HL-60 (cell line): ENCODE results near the gene WDR83.
"Not testable (repeated sequence)": the region's sequence is repeated elsewhere in the genome, so short reads cannot be mapped to it uniquely, and the experiment has no call there.

Source experiments
- DNase-seq, 2 experiments: peaks; one replicate each; pipeline ENCODE4 v3.0.0-alpha.2; 2010 to 2020; ENCODE audit warnings: low read depth in 1 of 2, low spot score in 1 of 2
- H3K27ac ChIP-seq: fragments of 250-450 bp; sonication (Bioruptor Pico); replicated peaks from 2 replicates; pipeline ENCODE4 v1.5.1; 2020; ENCODE audit warnings: mild to moderate bottlenecking, moderate library complexity
- H3K27me3 ChIP-seq: fragments of 250-450 bp; sonication (Bioruptor Pico); 2 replicates; pipeline ENCODE4 v1.5.1; 2021; ENCODE audit warnings: mild to moderate bottlenecking, moderate library complexity; ENCODE audit not compliant: insufficient read depth, poor library complexity, severe bottlenecking
- H3K4me3 ChIP-seq: replicated peaks from 2 replicates; pipeline ENCODE4 v1.5.1; 2011; ENCODE audit warnings: mild to moderate bottlenecking, control low read depth, low read length; ENCODE audit not compliant: insufficient read depth
- GABPA ChIP-seq: IDR thresholded peaks from 2 replicates; pipeline ENCODE4 v1.6.1; 2012; ENCODE audit warnings: low read depth
- POLR2AphosphoS5 ChIP-seq: IDR thresholded peaks from 2 replicates; pipeline ENCODE4 v1.6.1; 2012; ENCODE audit warnings: low read depth
- REST ChIP-seq: IDR thresholded peaks from 2 replicates; pipeline ENCODE4 v1.6.1; 2012; ENCODE audit warnings: low read depth; ENCODE audit not compliant: insufficient replicate concordance
- SPI1 ChIP-seq: IDR thresholded peaks from 2 replicates; pipeline ENCODE4 v1.6.1; 2012; ENCODE audit warnings: low read depth, mild to moderate bottlenecking, borderline replicate concordance
- TF ChIP-seq, protein P1 (sequence below): IDR thresholded peaks from one replicate; pipeline ENCODE4 v1.5.1; 2011; ENCODE audit warnings: low read length, control low read depth, inconsistent platforms; ENCODE audit not compliant: insufficient read depth

The WDR83 gene

DNA sequence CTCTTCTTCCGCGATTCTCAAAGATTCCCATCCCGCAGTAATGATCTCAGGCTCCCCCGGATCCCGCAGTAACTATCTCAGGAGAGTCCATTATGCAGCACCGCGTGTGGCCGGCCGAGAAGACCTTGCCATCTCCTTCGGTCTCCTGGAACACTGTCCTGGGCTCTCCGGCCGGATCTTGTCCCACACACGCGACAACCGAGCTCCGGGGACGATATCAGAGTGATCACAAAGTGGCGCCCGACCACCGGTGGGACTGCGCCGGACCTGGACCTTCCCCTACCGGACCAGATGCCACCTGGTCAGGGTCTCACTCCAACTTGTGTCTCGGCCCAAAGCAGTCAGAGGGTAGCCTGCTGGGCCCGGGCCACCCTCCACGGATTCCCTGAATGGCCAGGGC, 24.1 kb upstream of the WDR83 start:
- Histone ChIP-seq H3K27me3 (no peaks in the 10 kb centered on the region), H3K4me3 (no peak overlapping the region), H3K27ac (no peak overlapping the region)
- no peak for DNase-seq
- TF ChIP-seq REST = no peak
- no peak for TF ChIP-seq SPI1
- TF ChIP-seq, protein P1, sequence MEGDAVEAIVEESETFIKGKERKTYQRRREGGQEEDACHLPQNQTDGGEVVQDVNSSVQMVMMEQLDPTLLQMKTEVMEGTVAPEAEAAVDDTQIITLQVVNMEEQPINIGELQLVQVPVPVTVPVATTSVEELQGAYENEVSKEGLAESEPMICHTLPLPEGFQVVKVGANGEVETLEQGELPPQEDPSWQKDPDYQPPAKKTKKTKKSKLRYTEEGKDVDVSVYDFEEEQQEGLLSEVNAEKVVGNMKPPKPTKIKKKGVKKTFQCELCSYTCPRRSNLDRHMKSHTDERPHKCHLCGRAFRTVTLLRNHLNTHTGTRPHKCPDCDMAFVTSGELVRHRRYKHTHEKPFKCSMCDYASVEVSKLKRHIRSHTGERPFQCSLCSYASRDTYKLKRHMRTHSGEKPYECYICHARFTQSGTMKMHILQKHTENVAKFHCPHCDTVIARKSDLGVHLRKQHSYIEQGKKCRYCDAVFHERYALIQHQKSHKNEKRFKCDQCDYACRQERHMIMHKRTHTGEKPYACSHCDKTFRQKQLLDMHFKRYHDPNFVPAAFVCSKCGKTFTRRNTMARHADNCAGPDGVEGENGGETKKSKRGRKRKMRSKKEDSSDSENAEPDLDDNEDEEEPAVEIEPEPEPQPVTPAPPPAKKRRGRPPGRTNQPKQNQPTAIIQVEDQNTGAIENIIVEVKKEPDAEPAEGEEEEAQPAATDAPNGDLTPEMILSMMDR = no peak
- no peak for TF ChIP-seq POLR2AphosphoS5
- TF ChIP-seq GABPA = no peak

- DNase-seq, H3K4me3 ChIP-seq, H3K27me3 ChIP-seq, H3K27ac ChIP-seq: not testable (repeated sequence)
These were observed 22.9 kb upstream of the WDR83 start for GRCh38 chr19:12643716-12644115.

DNA sequence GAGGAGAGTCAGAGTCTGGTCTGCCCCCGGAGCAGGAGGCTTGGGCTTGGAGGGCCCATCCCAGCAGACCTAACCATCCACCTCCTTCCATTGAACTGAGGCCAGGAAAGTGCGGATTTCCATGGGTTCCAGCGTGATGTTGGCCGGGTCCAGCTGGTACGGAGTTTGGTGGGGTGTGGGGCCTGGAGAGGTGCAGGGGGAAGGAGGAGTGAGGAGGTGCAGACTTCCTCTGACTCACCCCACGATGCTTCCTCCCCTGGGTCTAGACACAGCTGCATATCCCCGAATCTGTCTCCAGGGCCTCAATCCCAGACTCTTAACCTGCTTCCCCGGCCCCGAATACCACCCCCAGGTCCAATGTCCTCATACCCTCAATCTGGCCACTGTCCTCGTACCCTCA, 20.1 kb upstream of the WDR83 start:
- no peaks in the 10 kb centered on the region for H3K27me3 ChIP-seq
- no peak overlapping the region for H3K27ac ChIP-seq
- no peak overlapping the region for H3K4me3 ChIP-seq
- no peak for TF ChIP-seq POLR2AphosphoS5
- no peak for TF ChIP-seq GABPA
- TF ChIP-seq, protein P1 = no peak
- no peak for TF ChIP-seq SPI1
- TF ChIP-seq REST = no peak
- no peak for DNase-seq

DNA sequence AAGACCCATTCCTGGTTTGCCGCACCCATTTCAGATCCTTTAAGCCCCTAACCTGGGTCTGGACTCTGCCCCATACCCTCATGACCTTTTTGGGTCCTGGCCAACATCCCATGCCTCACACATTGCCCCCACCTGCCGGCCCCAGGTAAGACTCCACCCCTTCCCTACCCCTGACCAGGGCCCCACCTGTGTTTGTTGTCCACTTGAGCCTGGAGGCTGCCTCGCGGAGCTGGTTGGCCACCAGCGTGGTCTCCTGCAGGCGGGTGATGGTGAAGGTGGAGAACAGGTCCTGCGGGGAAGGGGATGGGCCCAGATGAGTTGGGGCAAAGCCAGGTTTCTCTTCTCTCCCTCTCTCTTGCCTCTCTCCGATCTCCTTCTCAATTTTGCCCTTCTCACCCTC, 19.6 kb upstream of the WDR83 start:
- Histone ChIP-seq H3K4me3 (no peak overlapping the region), H3K27ac (no peak overlapping the region), H3K27me3 (no peaks in the 10 kb centered on the region)
- TF ChIP-seq GABPA (no peak), REST (no peak), SPI1 (no peak), POLR2AphosphoS5 (no peak)
- TF ChIP-seq, protein P1 = no peak
- DNase-seq = no peak
